ENCODE data around the gene TNS1.

DNA sequence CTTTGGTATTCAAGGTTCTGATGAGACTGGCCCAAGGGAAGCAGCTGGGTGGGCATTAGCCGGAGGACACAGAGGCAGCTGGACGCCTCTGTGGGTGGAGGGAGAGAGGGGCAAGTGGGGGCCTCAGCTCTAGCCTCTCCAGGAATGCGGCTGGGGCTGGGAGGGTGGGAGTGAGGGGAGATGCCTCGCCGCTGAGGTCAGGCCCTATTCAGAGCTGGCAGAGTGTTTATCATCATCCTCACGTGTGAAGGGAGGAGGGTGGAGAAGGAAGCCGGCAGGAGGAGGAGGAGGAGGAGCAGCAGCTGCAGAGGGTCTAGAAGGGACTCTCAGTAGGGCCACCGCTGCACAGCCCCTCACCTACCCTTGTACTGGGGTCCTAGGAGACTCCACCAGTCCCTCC is 43.1 kb downstream of the TNS1 start:
- TF ChIP-seq, protein P1, sequence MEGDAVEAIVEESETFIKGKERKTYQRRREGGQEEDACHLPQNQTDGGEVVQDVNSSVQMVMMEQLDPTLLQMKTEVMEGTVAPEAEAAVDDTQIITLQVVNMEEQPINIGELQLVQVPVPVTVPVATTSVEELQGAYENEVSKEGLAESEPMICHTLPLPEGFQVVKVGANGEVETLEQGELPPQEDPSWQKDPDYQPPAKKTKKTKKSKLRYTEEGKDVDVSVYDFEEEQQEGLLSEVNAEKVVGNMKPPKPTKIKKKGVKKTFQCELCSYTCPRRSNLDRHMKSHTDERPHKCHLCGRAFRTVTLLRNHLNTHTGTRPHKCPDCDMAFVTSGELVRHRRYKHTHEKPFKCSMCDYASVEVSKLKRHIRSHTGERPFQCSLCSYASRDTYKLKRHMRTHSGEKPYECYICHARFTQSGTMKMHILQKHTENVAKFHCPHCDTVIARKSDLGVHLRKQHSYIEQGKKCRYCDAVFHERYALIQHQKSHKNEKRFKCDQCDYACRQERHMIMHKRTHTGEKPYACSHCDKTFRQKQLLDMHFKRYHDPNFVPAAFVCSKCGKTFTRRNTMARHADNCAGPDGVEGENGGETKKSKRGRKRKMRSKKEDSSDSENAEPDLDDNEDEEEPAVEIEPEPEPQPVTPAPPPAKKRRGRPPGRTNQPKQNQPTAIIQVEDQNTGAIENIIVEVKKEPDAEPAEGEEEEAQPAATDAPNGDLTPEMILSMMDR (IDR thresholded peaks at IDR 0.05), result no peak
- no peak for TF ChIP-seq POLR2A (IDR thresholded peaks at IDR 0.05)
- no peak for TF ChIP-seq EP300 (IDR thresholded peaks at IDR 0.05)

Measured in tibial nerve (tissue), 4 donors.